GM15510 (cell line): ENCODE measurements around the gene SPATA16.

Experiments used
- POLR2A ChIP-seq: IDR thresholded peaks from 3 replicates; pipeline ENCODE4 v1.6.1; 2011; ENCODE audit warnings: borderline replicate concordance; ENCODE audit not compliant: insufficient read length; ENCODE audit errors: extremely low read depth

The SPATA16 gene

GRCh38 chr3:172989373-172989772 lies 151.7 kb downstream of the SPATA16 start:
- no peak for TF ChIP-seq POLR2A

- TF ChIP-seq POLR2A, result no peak
These were observed 153.8 kb downstream of the SPATA16 start for GRCh38 chr3:172987273-172987672.

- no peak for TF ChIP-seq POLR2A
These were observed 156.1 kb downstream of the SPATA16 start for GRCh38 chr3:172984914-172985313.

GRCh38 chr3:172982736-172983364 lies 158.2 kb downstream of the SPATA16 start:
- no peak for TF ChIP-seq POLR2A

GRCh38 chr3:172981407-172981983 lies 159.5 kb downstream of the SPATA16 start:
- TF ChIP-seq POLR2A, result no peak

- no peak for TF ChIP-seq POLR2A
These were observed 160.2 kb downstream of the SPATA16 start for GRCh38 chr3:172980849-172981248.

GRCh38 chr3:172977696-172978095 lies 163.3 kb downstream of the SPATA16 start:
- no peak for TF ChIP-seq POLR2A

GRCh38 chr3:172974969-172975368 lies 166.1 kb downstream of the SPATA16 start:
- TF ChIP-seq POLR2A, result no peak

GRCh38 chr3:172973799-172974198 lies 167.2 kb downstream of the SPATA16 start:
- TF ChIP-seq POLR2A, result no peak

GRCh38 chr3:172972717-172973116 lies 168.3 kb downstream of the SPATA16 start:
- TF ChIP-seq POLR2A, result no peak

GRCh38 chr3:172972067-172972466 lies 169.0 kb downstream of the SPATA16 start:
- TF ChIP-seq POLR2A, result no peak

- TF ChIP-seq POLR2A, result no peak
These were observed 172.4 kb downstream of the SPATA16 start for GRCh38 chr3:172968646-172969045.

GRCh38 chr3:172965256-172965655 lies 175.8 kb downstream of the SPATA16 start:
- TF ChIP-seq POLR2A, result no peak

- no peak for TF ChIP-seq POLR2A
These were observed 182.5 kb downstream of the SPATA16 start for GRCh38 chr3:172958565-172958964.

GRCh38 chr3:172953571-172953970 lies 187.5 kb downstream of the SPATA16 start:
- no peak for TF ChIP-seq POLR2A

- TF ChIP-seq POLR2A, result no peak
These were observed 189.5 kb downstream of the SPATA16 start for GRCh38 chr3:172951511-172951910.
